GM23338 (cell line): ENCODE results near the gene AHI1. TPM values are rescaled to one million over a fixed set of nuclear protein-coding genes. Genes with fewer than 3 reads are reported as not detected.

Experiments used
- ATAC-seq: fragments of 200-7000 bp; cut with Tn5 transposase; 3 replicates; pipeline ENCODE4 v1.9.1; 2020
- DNase-seq: peaks from one replicate; pipeline ENCODE4 v3.0.0-alpha.2; 2015; ENCODE audit warnings: low spot score
- H2AFZ ChIP-seq: fragments of 200-600 bp; sonication (generic); 2 replicates; pipeline ENCODE4 v1.8.0; 2016; ENCODE audit warnings: antibody characterized with exemption, mild to moderate bottlenecking, moderate library complexity
- H3F3A ChIP-seq: fragments of 200-600 bp; sonication (generic); replicated peaks from 2 replicates; pipeline ENCODE4 v1.8.0; 2017; ENCODE audit warnings: antibody characterized with exemption, mixed run types, low read depth
- H3K27ac ChIP-seq: fragments of 200-600 bp; sonication (generic); 2 replicates; pipeline ENCODE4 v1.6.1; 2016; ENCODE audit warnings: low read depth
- H3K27me3 ChIP-seq: fragments of 200-600 bp; sonication (generic); 2 replicates; pipeline ENCODE4 v1.8.0; 2016; ENCODE audit warnings: mild to moderate bottlenecking, mixed run types, moderate library complexity; ENCODE audit not compliant: insufficient read depth
- H3K36me3 ChIP-seq: fragments of 200-600 bp; sonication (generic); 2 replicates; pipeline ENCODE4 v1.8.0; 2016; ENCODE audit warnings: mild to moderate bottlenecking; ENCODE audit not compliant: insufficient read depth
- H3K4me1 ChIP-seq: fragments of 200-600 bp; sonication (generic); 2 replicates; pipeline ENCODE4 v1.8.0; 2016; ENCODE audit warnings: mild to moderate bottlenecking, moderate library complexity; ENCODE audit not compliant: insufficient read depth
- H3K4me2 ChIP-seq: fragments of 200-600 bp; sonication (generic); 2 replicates; pipeline ENCODE4 v1.7.1; 2017; ENCODE audit warnings: mixed run types
- H3K4me3 ChIP-seq: fragments of 200-600 bp; sonication (generic); 2 replicates; pipeline ENCODE4 v1.6.1; 2016; ENCODE audit warnings: mixed run types
- H3K79me2 ChIP-seq: fragments of 200-600 bp; sonication (generic); replicated peaks from 2 replicates; pipeline ENCODE4 v1.8.0; 2017; ENCODE audit warnings: mild to moderate bottlenecking; ENCODE audit not compliant: insufficient read depth
- H3K9me2 ChIP-seq: fragments of 200-600 bp; sonication (generic); 2 replicates; pipeline ENCODE4 v1.8.0; 2017; ENCODE audit not compliant: insufficient read depth
- H4K20me1 ChIP-seq: fragments of 200-600 bp; sonication (generic); replicated peaks from 2 replicates; pipeline ENCODE4 v1.8.0; 2017; ENCODE audit warnings: mild to moderate bottlenecking; ENCODE audit not compliant: insufficient read depth
- H3K27ac Mint-ChIP-seq: 2 replicates; pipeline ENCODE4 v1.8.0; 2020; ENCODE audit warnings: inconsistent platforms, mild to moderate bottlenecking, moderate library complexity, mixed read lengths
- H3K27me3 Mint-ChIP-seq: 3 replicates; pipeline ENCODE4 v1.8.0; 2022; ENCODE audit warnings: low read depth, mild to moderate bottlenecking, moderate library complexity, mixed read lengths, inconsistent platforms; ENCODE audit not compliant: insufficient read depth, poor library complexity
- H3K36me3 Mint-ChIP-seq: 3 replicates; pipeline ENCODE4 v1.8.0; 2021; ENCODE audit warnings: low read depth, mild to moderate bottlenecking, inconsistent platforms, moderate library complexity, mixed read lengths
- H3K4me1 Mint-ChIP-seq: 3 replicates; pipeline ENCODE4 v1.8.0; 2020; ENCODE audit warnings: mild to moderate bottlenecking, inconsistent platforms, mixed read lengths
- H3K4me3 Mint-ChIP-seq: 3 replicates; pipeline ENCODE4 v1.8.0; 2021; ENCODE audit warnings: moderate library complexity, mild to moderate bottlenecking, inconsistent platforms, mixed read lengths
- H3K9me3 Mint-ChIP-seq: 3 replicates; pipeline ENCODE4 v1.8.0; 2020; ENCODE audit warnings: moderate library complexity, mild to moderate bottlenecking, inconsistent platforms, mixed read lengths
- CREB1 ChIP-seq: fragments of 250-450 bp; sonication (Bioruptor Pico); IDR thresholded peaks from 2 replicates; pipeline ENCODE4 v1.5.0; 2020; ENCODE audit warnings: low read depth, mild to moderate bottlenecking, moderate library complexity
- CTCF ChIP-seq, 2 experiments: fragments of 200-600 bp in 1 of 2; sonication (generic) in 1 of 2; conservative IDR thresholded peaks; 2 replicates each; pipeline versions ENCODE4 v1.5.1 to v1.6.1; 2016 to 2017; ENCODE audit warnings: antibody characterized with exemption in 2 of 2, low read depth in 2 of 2, mild to moderate bottlenecking in 2 of 2, moderate library complexity in 1 of 2
- ETS1 ChIP-seq: IDR thresholded peaks from 2 replicates; pipeline ENCODE4 v1.6.1; 2016; ENCODE audit warnings: antibody characterized with exemption
- EZH2 ChIP-seq: fragments of 200-600 bp; sonication (generic); IDR thresholded peaks from one replicate; pipeline ENCODE4 v1.8.0; 2017; ENCODE audit warnings: antibody characterized with exemption, mild to moderate bottlenecking, low read depth; ENCODE audit not compliant: unreplicated experiment
- EZH2phosphoT487 ChIP-seq: fragments of 200-600 bp; sonication (generic); IDR thresholded peaks from one replicate; pipeline ENCODE4 v1.8.1; 2018; ENCODE audit warnings: antibody characterized with exemption; ENCODE audit not compliant: unreplicated experiment
- JUNB ChIP-seq: IDR thresholded peaks from one replicate; pipeline ENCODE4 v1.6.1; 2016; ENCODE audit warnings: antibody characterized with exemption; ENCODE audit not compliant: unreplicated experiment
- NANOG ChIP-seq: IDR thresholded peaks from 2 replicates; pipeline ENCODE4 v1.6.1; 2016; ENCODE audit warnings: antibody characterized with exemption, borderline replicate concordance
- POLR2AphosphoS5 ChIP-seq: IDR thresholded peaks from 2 replicates; pipeline ENCODE4 v1.6.1; 2016; ENCODE audit warnings: antibody characterized with exemption, low read depth
- REST ChIP-seq: IDR thresholded peaks from one replicate; pipeline ENCODE4 v1.6.1; 2018; ENCODE audit warnings: antibody characterized with exemption; ENCODE audit not compliant: unreplicated experiment
- STAT1 ChIP-seq: IDR thresholded peaks from one replicate; pipeline ENCODE4 v1.6.1; 2016; ENCODE audit warnings: antibody characterized with exemption; ENCODE audit not compliant: unreplicated experiment
- ZNF114 ChIP-seq: fragments of 250-450 bp; sonication (Bioruptor Pico); IDR thresholded peaks from 2 replicates; pipeline ENCODE4 v1.5.0; 2020; ENCODE audit warnings: mild to moderate bottlenecking, moderate library complexity
- ZNF331 ChIP-seq: fragments of 250-450 bp; sonication (Bioruptor Pico); IDR thresholded peaks from 2 replicates; pipeline ENCODE4 v1.5.0; 2020; ENCODE audit warnings: low read depth, mild to moderate bottlenecking, moderate library complexity
- ZNF462 ChIP-seq: fragments of 250-450 bp; sonication (Bioruptor Pico); IDR thresholded peaks from 2 replicates; pipeline ENCODE4 v1.5.0; 2020; ENCODE audit warnings: mild to moderate bottlenecking, moderate library complexity
- polyA plus RNA-seq: library from polyadenylated mRNA; unstranded; fragments of >200 nt; fragmentation: Nextera tagmentation; extraction: Ambion mirVana; gene quantifications from 2 replicates; pipeline ENCODE4 v1.2.1, GENCODE V29; 2016
- total RNA-seq: library from RNA; depleted of rRNA; stranded (reverse); fragments of >200 nt; shearing (Covaris generic); gene quantifications from 2 replicates; pipeline ENCODE4 v1.2.3, GENCODE V29; 2014

AHI1 gene
- total and polyA plus RNA-seq, 2 experiments from 2014 or later: 19.8 to 72.9 TPM

DNA sequence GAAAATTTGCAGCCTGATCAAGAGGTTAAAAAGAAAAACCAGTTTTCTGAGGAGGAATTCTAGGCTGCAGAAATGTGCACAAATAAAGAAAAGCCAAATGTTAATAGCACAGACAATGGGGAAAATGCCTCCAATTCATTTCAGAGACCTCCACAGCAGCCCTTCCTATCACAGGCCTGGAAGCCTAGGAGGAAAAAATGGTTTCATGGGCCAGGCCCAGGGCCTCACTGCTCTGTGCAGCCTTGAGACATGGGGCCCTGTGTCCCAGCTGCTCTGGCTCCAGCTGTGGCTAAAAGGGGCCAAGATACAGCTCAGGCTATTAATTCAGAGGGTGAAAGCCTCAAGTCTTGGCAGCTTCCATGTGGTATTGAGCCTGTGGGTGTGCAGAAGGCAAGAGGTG is 18.9 kb downstream of the AHI1 start:
- Histone ChIP-seq H3K4me2 (no peak overlapping the region), H3F3A (no peaks in the 10 kb centered on the region), H3K9me2 (no peaks in the 10 kb centered on the region), H3K27ac (no peak overlapping the region), H3K79me2 (no peaks in the 10 kb centered on the region), H3K4me1 (no peaks in the 10 kb centered on the region), H3K27me3 (no peaks in the 10 kb centered on the region), H3K36me3 (peaks cover 47% of the 10 kb centered on the region), H4K20me1 (no peaks in the 10 kb centered on the region), H3K4me3 (no peak overlapping the region), H2AFZ (no peak overlapping the region)
- ATAC-seq (no peak), DNase-seq (no peak)
- TF ChIP-seq ZNF114 (CRISPR knock-in tag) (no peak), POLR2AphosphoS5 (no peak), CREB1 (CRISPR knock-in tag) (no peak), ETS1 (no peak), EZH2 (no peak), CTCF (conservative IDR thresholded peaks at IDR 0.05; ENCODE audit: low read depth in 2 of 2) (no peak), NANOG (no peak), JUNB (no peak), ZNF462 (CRISPR knock-in tag) (no peak), ZNF331 (no peak), REST (no peak), EZH2phosphoT487 (no peak), STAT1 (no peak)
- no peak overlapping the region for H3K27ac Mint-ChIP-seq
- peaks cover 62% of the 10 kb centered on the region for H3K36me3 Mint-ChIP-seq
- H3K4me3 Mint-ChIP-seq: no peak overlapping the region
- H3K27me3 Mint-ChIP-seq: no peaks in the 10 kb centered on the region
- H3K9me3 Mint-ChIP-seq: peaks cover 52% of the 10 kb centered on the region
- H3K4me1 Mint-ChIP-seq: no peaks in the 10 kb centered on the region
